IPS-20b (cell line): ENCODE measurements around the gene SLC8A3.

Experiments used
- H3K27ac ChIP-seq: one replicate; pipeline ENCODE4 v1.5.1; 2013; ENCODE audit warnings: low read length
- H3K27me3 ChIP-seq: 2 replicates; pipeline ENCODE4 v1.6.1; 2013; ENCODE audit warnings: mild to moderate bottlenecking, low read length, inconsistent platforms; ENCODE audit not compliant: insufficient read depth
- H3K36me3 ChIP-seq: 2 replicates; pipeline ENCODE4 v1.6.1; 2013; ENCODE audit warnings: low read depth, mild to moderate bottlenecking, inconsistent platforms, low read length, moderate library complexity; ENCODE audit not compliant: insufficient read depth
- H3K4me1 ChIP-seq: 2 replicates; pipeline ENCODE4 v1.6.1; 2013; ENCODE audit warnings: mild to moderate bottlenecking, control low read depth, inconsistent platforms, low read length, moderate library complexity; ENCODE audit not compliant: insufficient read depth
- H3K4me3 ChIP-seq: 2 replicates; pipeline ENCODE4 v1.5.1; 2013; ENCODE audit warnings: mild to moderate bottlenecking, low read length, inconsistent platforms
- H3K9ac ChIP-seq: 2 replicates; pipeline ENCODE4 v1.6.1; 2013; ENCODE audit warnings: low read depth, mild to moderate bottlenecking, inconsistent platforms, low read length, moderate library complexity
- H3K9me3 ChIP-seq: 2 replicates; pipeline ENCODE4 v1.6.1; 2013; ENCODE audit warnings: mild to moderate bottlenecking, low read depth, low read length, inconsistent platforms; ENCODE audit not compliant: insufficient read depth

Gene SLC8A3

DNA sequence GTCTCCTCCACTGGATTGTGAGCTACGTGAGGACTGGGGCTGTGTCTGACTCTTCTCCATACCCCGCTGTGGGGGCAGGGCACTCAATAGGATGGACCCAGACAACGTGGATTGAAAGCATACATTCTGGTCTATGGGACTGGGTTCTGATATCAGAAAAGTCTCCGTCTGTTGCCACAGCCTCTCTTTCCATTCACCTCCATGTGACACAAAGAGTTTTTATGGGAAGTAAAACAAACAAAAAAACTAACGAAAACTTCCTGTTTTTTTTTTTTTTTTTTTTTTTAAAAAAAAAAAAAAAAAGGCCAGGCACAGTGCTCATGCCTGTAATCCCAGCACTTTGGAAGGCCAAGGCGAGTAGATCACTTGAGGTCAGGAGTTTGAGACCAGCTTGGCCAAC lies 44.7 kb downstream of the SLC8A3 start:
- H3K9me3 ChIP-seq, result no peaks in the 10 kb centered on the region
- no peak overlapping the region for H3K9ac ChIP-seq
- H3K27me3 ChIP-seq, result no peaks in the 10 kb centered on the region

GRCh38 chr14:70143306-70143705 lies 45.4 kb downstream of the SLC8A3 start:
- H3K9me3 ChIP-seq, result no peaks in the 10 kb centered on the region
- no peaks in the 10 kb centered on the region for H3K27me3 ChIP-seq
- no peaks in the 10 kb centered on the region for H3K36me3 ChIP-seq
- no peaks in the 10 kb centered on the region for H3K4me1 ChIP-seq
- H3K9ac ChIP-seq, result no peak overlapping the region
- no peak overlapping the region for H3K27ac ChIP-seq
- H3K4me3 ChIP-seq, result no peak overlapping the region

More for the DNA sequence above, 44.7 kb downstream of the SLC8A3 start:
- Histone ChIP-seq H3K4me1 (no peaks in the 10 kb centered on the region), H3K36me3 (no peaks in the 10 kb centered on the region), H3K4me3 (no peak overlapping the region), H3K27ac (no peak overlapping the region)

DNA sequence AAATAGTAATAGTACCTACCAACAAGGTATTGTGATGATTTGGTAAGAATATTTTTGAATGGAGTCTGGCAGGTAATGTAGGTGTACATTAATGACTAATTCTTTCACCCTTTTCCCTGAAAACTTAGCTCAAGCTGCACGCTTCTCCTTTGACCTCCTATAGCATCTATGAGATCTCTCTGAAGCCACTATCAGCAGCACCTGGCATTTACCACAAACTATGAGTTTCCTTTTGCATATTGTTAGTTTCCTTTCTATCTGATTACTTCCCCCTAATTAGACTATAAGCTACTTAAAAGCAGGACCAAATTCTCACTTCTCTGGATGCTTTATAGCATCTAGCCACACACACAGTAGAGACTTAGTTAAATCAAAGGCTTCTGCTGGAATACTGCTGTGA lies 48.1 kb downstream of the SLC8A3 start:
- Histone ChIP-seq H3K9me3 (no peaks in the 10 kb centered on the region), H3K27ac (no peak overlapping the region), H3K4me3 (no peak overlapping the region), H3K27me3 (no peaks in the 10 kb centered on the region), H3K9ac (no peak overlapping the region), H3K4me1 (no peaks in the 10 kb centered on the region), H3K36me3 (no peaks in the 10 kb centered on the region)

- Histone ChIP-seq H3K4me1 (no peaks in the 10 kb centered on the region), H3K27ac (no peak overlapping the region), H3K9me3 (no peaks in the 10 kb centered on the region), H3K27me3 (no peaks in the 10 kb centered on the region), H3K36me3 (no peaks in the 10 kb centered on the region), H3K9ac (no peak overlapping the region), H3K4me3 (no peak overlapping the region)
Measured at GRCh38 chr14:70139384-70139783, 49.4 kb downstream of the SLC8A3 start.

GRCh38 chr14:70137788-70138187 lies 51.0 kb downstream of the SLC8A3 start:
- H3K9me3 ChIP-seq, result no peaks in the 10 kb centered on the region
- no peaks in the 10 kb centered on the region for H3K27me3 ChIP-seq
- no peak overlapping the region for H3K27ac ChIP-seq
- H3K9ac ChIP-seq, result no peak overlapping the region
- H3K36me3 ChIP-seq, result no peaks in the 10 kb centered on the region
- no peak overlapping the region for H3K4me3 ChIP-seq
- H3K4me1 ChIP-seq, result no peaks in the 10 kb centered on the region

DNA sequence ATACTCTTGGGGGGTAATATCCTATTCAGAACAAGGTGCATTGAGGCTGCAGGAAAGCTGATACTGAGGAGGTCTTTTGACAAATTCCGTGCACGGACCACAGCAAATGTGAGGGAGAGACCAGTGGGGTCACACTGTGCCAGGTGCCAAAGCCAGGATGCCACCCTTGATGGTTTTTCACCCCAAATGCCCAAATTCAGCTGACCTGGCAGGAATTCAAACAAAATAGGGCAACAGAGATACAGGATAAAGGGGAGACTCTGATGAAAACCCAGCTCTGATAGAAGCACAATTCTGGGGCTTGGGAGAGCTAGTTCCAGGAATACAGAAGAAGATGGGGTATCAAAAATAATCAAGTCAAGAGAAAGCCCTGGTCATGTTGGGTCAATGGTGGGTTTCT lies 55.3 kb downstream of the SLC8A3 start:
- H3K27me3 ChIP-seq, result no peaks in the 10 kb centered on the region
- no peak overlapping the region for H3K4me3 ChIP-seq
- H3K36me3 ChIP-seq, result no peaks in the 10 kb centered on the region
- no peaks in the 10 kb centered on the region for H3K4me1 ChIP-seq
- no peak overlapping the region for H3K9ac ChIP-seq
- no peaks in the 10 kb centered on the region for H3K9me3 ChIP-seq
- no peak overlapping the region for H3K27ac ChIP-seq

GRCh38 chr14:70130482-70130881 lies 58.3 kb downstream of the SLC8A3 start:
- Histone ChIP-seq H3K36me3 (no peaks in the 10 kb centered on the region), H3K4me1 (no peaks in the 10 kb centered on the region), H3K27ac (no peak overlapping the region), H3K4me3 (no peak overlapping the region), H3K9me3 (no peaks in the 10 kb centered on the region), H3K27me3 (no peaks in the 10 kb centered on the region), H3K9ac (no peak overlapping the region)

GRCh38 chr14:70127186-70127585 lies 61.6 kb downstream of the SLC8A3 start:
- Histone ChIP-seq H3K27me3 (no peaks in the 10 kb centered on the region), H3K27ac (no peak overlapping the region), H3K4me3 (no peak overlapping the region), H3K4me1 (peaks cover under 1% of the 10 kb centered on the region; the same call in 1 of the 2 replicates), H3K36me3 (no peaks in the 10 kb centered on the region), H3K9ac (no peak overlapping the region), H3K9me3 (no peaks in the 10 kb centered on the region)

GRCh38 chr14:70123796-70124195 lies 65.0 kb downstream of the SLC8A3 start:
- no peak overlapping the region for H3K27ac ChIP-seq
- no peak overlapping the region for H3K4me3 ChIP-seq
- H3K27me3 ChIP-seq, result no peaks in the 10 kb centered on the region; the same call in 1 of the 2 replicates
- no peaks in the 10 kb centered on the region for H3K9me3 ChIP-seq
- H3K36me3 ChIP-seq, result no peaks in the 10 kb centered on the region
- peaks cover 16% of the 10 kb centered on the region; the same call in 1 of the 2 replicates for H3K4me1 ChIP-seq
- no peak overlapping the region for H3K9ac ChIP-seq

DNA sequence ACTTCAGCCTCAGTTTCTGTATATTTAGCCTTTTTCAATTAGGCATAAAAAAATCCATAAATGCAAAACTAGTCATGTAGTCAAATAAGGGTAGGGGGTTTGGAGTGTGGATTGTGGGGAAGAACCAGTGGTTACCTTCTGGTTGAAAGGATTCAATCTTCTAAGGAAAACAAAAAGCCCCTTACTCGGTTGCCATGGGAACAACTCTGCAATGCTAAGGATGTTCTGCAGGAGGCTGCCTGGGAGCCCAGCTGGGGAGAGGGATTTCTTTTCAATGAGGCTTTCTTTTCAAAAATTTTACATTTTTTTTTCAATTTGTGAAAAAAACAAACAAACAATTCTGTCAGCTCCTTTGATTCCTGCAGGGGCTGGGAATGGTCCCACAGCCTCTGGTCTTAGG lies 67.2 kb downstream of the SLC8A3 start:
- peaks cover 16% of the 10 kb centered on the region; the same call in 1 of the 2 replicates for H3K4me1 ChIP-seq
- no peaks in the 10 kb centered on the region; the same call in 1 of the 2 replicates for H3K27me3 ChIP-seq
- H3K9me3 ChIP-seq, result no peaks in the 10 kb centered on the region
- H3K36me3 ChIP-seq, result no peaks in the 10 kb centered on the region
- no peak overlapping the region for H3K27ac ChIP-seq
- H3K9ac ChIP-seq, result no peak overlapping the region
- peak overlapping the region; percentile 37; the same call in 1 of the 2 replicates for H3K4me3 ChIP-seq

GRCh38 chr14:70118064-70118463 lies 70.7 kb downstream of the SLC8A3 start:
- Histone ChIP-seq H3K36me3 (no peaks in the 10 kb centered on the region), H3K9me3 (no peaks in the 10 kb centered on the region), H3K4me1 (peaks cover 19% of the 10 kb centered on the region; the same call in 1 of the 2 replicates), H3K27me3 (no peaks in the 10 kb centered on the region; the same call in 1 of the 2 replicates), H3K9ac (no peak overlapping the region), H3K4me3 (no peak overlapping the region), H3K27ac (no peak overlapping the region)

- Histone ChIP-seq H3K4me1 (peaks cover 13% of the 10 kb centered on the region; the same call in 1 of the 2 replicates), H3K27ac (no peak overlapping the region), H3K27me3 (no peaks in the 10 kb centered on the region; the same call in 1 of the 2 replicates), H3K9ac (no peak overlapping the region), H3K36me3 (no peaks in the 10 kb centered on the region), H3K9me3 (no peaks in the 10 kb centered on the region), H3K4me3 (no peak overlapping the region)
Measured at GRCh38 chr14:70116278-70116677, 72.5 kb downstream of the SLC8A3 start.
